ENCODE data around the gene GBA3. TPM values are rescaled to one million over a fixed set of nuclear protein-coding genes. Genes with fewer than 3 reads are reported as not detected.

The GBA3 gene
- total RNA-seq, 2 donors from 2014 or later: not detected

- TF ChIP-seq CTCF (IDR thresholded peaks at IDR 0.05): no peak
- ATAC-seq (ENCODE audit: insufficient number of reproducible peaks, low FRiP score, low read depth) (no peak), DNase-seq (ENCODE audit: low spot score) (no peak)
- Histone ChIP-seq H3K4me1 (ENCODE audit: control insufficient read depth in 1 of 2, low read depth in 2 of 2) (no peaks in the 10 kb centered on the region), H3K36me3 (no peaks in the 10 kb centered on the region), H3K27me3 (replicated peaks; ENCODE audit: insufficient read depth) (no peaks in the 10 kb centered on the region), H3K4me3 (no peak overlapping the region), H3K9me3 (no peaks in the 10 kb centered on the region), H3K27ac (no peak overlapping the region)
Measured at GRCh38 chr4:22707390-22707789, 14.7 kb downstream of the GBA3 start.

GRCh38 chr4:22708961-22709360 lies 16.2 kb downstream of the GBA3 start:
- no peak overlapping the region for H3K27ac ChIP-seq
- H3K4me3 ChIP-seq: no peak overlapping the region
- no peak for ATAC-seq (ENCODE audit: insufficient number of reproducible peaks, low FRiP score, low read depth)
- no peaks in the 10 kb centered on the region for H3K36me3 ChIP-seq
- no peaks in the 10 kb centered on the region for H3K4me1 ChIP-seq (ENCODE audit: control insufficient read depth in 1 of 2, low read depth in 2 of 2)
- no peaks in the 10 kb centered on the region for H3K9me3 ChIP-seq
- TF ChIP-seq CTCF (IDR thresholded peaks at IDR 0.05): no peak
- no peaks in the 10 kb centered on the region for H3K27me3 ChIP-seq (replicated peaks; ENCODE audit: insufficient read depth)
- no peak for DNase-seq (ENCODE audit: low spot score)

GRCh38 chr4:22712105-22712504 lies 19.4 kb downstream of the GBA3 start:
- no peak overlapping the region for H3K4me3 ChIP-seq
- no peaks in the 10 kb centered on the region for H3K4me1 ChIP-seq (ENCODE audit: control insufficient read depth in 1 of 2, low read depth in 2 of 2)
- no peak for DNase-seq (ENCODE audit: low spot score)
- H3K9me3 ChIP-seq: no peaks in the 10 kb centered on the region
- no peaks in the 10 kb centered on the region for H3K27me3 ChIP-seq (replicated peaks; ENCODE audit: insufficient read depth)
- no peaks in the 10 kb centered on the region for H3K36me3 ChIP-seq
- no peak for TF ChIP-seq CTCF (IDR thresholded peaks at IDR 0.05)
- no peak for ATAC-seq (ENCODE audit: insufficient number of reproducible peaks, low FRiP score, low read depth)
- no peak overlapping the region for H3K27ac ChIP-seq

GRCh38 chr4:22712529-22712928 lies 19.8 kb downstream of the GBA3 start:
- no peak for ATAC-seq (ENCODE audit: insufficient number of reproducible peaks, low FRiP score, low read depth)
- no peaks in the 10 kb centered on the region for H3K27me3 ChIP-seq (replicated peaks; ENCODE audit: insufficient read depth)

GRCh38 chr4:22713841-22714240 lies 21.1 kb downstream of the GBA3 start:
- DNase-seq (ENCODE audit: low spot score) (no peak), ATAC-seq (ENCODE audit: insufficient number of reproducible peaks, low FRiP score, low read depth) (no peak)
- no peaks in the 10 kb centered on the region for H3K9me3 ChIP-seq
- H3K27me3 ChIP-seq (replicated peaks; ENCODE audit: insufficient read depth): no peaks in the 10 kb centered on the region
- H3K27ac ChIP-seq: no peak overlapping the region
- no peak overlapping the region for H3K4me3 ChIP-seq
- H3K4me1 ChIP-seq (ENCODE audit: control insufficient read depth in 1 of 2, low read depth in 2 of 2): no peaks in the 10 kb centered on the region
- no peak for TF ChIP-seq CTCF (IDR thresholded peaks at IDR 0.05)
- no peaks in the 10 kb centered on the region for H3K36me3 ChIP-seq

More at GRCh38 chr4:22712529-22712928, 19.8 kb downstream of the GBA3 start:
- Histone ChIP-seq H3K4me3 (no peak overlapping the region), H3K9me3 (no peaks in the 10 kb centered on the region), H3K4me1 (ENCODE audit: control insufficient read depth in 1 of 2, low read depth in 2 of 2) (no peaks in the 10 kb centered on the region), H3K27ac (no peak overlapping the region), H3K36me3 (no peaks in the 10 kb centered on the region)
- no peak for DNase-seq (ENCODE audit: low spot score)
- TF ChIP-seq CTCF (IDR thresholded peaks at IDR 0.05): no peak

Data from thoracic aorta (tissue), 2 donors.